ENCODE measurements around the gene PRODH.
"Not testable (repeated sequence)": the region's sequence is repeated elsewhere in the genome, so short reads cannot be mapped to it uniquely, and the experiment has no call there.

The PRODH gene

DNA sequence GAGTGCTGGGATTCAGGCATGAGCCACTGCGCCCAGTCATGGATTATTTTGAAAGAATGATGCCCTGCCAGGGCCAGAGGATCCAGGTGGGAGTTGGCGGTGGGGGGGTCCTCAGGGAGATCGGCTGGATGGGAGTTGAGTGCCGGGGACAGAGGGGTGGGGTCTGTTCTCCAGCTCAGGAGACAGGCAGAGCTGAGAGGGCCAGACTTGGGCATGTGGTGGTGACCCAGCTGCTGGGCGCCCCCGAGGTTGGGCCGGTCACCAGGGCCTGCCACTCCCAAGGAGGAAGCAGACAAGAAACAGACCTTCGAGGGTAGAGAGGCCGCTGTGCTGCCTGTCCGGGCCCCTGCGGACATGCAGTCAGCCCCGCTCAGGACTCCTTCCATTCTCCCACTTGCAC lies 11.8 kb upstream of the PRODH start:
- no peak for ATAC-seq
- no peak for TF ChIP-seq ZNF8 (CRISPR knock-in tag; IDR thresholded peaks at IDR 0.05)
- no peak for TF ChIP-seq ARNTL (CRISPR knock-in tag; IDR thresholded peaks at IDR 0.05; ENCODE audit: borderline replicate concordance, low read depth)

DNA sequence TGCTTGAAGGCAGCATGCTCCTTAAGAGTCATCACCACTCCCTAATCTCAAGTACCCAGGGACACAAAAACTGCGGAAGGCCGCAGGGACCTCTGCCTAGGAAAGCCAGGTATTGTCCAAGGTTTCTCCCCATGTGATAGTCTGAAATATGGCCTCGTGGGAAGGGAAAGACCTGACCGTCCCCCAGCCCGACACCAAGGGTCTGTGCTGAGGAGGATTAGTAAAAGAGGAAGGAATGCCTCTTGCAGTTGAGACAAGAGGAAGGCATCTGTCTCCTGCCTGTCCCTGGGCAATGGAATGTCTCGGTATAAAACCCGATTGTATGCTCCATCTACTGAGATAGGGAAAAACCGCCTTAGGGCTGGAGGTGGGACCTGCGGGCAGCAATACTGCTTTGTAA lies 11.0 kb upstream of the PRODH start:
- not testable (repeated sequence) for ATAC-seq

- ATAC-seq: not testable (repeated sequence)
Measured at GRCh38 chr22:18938691-18939090, 2.6 kb upstream of the PRODH start.

DNA sequence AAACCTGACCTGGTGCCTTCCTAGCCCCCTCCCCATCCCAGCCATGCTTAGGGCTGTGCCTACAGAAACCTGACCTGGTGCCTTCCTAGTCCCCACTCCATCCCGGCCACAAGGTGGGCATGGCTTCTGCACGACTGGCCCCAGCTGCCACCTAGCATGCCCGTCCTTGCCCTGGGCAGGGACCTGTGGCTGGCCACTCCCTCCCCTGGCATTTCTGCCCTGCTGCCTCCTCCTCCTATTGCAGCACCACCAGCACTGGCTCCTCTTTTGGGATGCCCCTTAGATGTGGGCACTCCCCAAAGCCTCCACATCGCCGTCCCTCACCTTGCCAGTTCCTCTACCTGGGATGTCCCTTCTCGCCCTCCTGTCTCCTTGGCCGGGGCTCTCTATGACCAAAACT lies 1.4 kb downstream of the PRODH start:
- not testable (repeated sequence) for ATAC-seq

DNA sequence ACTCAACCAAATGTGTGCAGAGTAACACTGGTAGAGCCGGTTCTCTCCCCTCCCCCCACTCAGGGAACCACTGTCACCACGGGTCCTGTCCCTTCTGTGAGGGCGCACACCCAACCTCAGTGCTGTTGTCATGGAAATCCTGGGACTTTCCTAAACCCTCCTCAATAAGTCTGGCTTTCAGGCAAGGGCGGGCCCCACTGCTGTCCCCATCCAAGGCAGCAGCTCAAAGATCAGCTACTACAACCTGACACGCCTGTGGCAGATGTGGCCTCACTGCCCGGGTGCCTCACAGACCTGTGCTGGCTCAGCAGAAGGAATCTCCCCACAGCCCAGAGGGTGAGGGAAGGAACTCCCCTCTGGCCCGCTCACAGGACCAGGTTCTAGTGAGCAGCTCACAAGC lies 2.2 kb downstream of the PRODH start:
- ATAC-seq: no peak
- TF ChIP-seq ZC3H10 (CRISPR knock-in tag; IDR thresholded peaks at IDR 0.05) (no peak), ZNF565 (CRISPR knock-in tag; conservative IDR thresholded peaks at IDR 0.05; ENCODE audit: low read depth) (no peak), CSDC2 (CRISPR knock-in tag; IDR thresholded peaks at IDR 0.05) (no peak)

- ATAC-seq: no peak
- TF ChIP-seq ZNF8 (CRISPR knock-in tag; IDR thresholded peaks at IDR 0.05): no peak
Measured at GRCh38 chr22:18931905-18932652, 4.0 kb downstream of the PRODH start.

DNA sequence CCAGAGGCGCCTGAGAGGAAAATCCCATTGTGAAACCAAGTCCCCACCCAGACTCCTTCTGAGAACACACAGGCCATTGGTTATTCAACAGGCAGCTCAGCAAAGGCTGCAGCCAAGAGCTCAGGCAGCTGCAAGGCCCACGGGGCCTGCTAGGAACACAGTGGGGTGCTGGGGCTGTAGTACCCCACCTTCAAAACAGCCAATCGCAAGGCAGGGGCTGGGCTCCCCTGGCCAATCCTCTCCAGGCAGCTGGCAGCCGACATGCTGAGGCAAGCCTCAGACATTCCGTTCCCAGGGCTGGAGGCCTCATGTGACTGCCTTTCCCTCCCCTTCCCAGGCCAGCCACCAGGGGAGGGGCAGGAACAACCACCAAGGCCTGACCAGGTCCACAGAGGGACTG lies 6.6 kb downstream of the PRODH start:
- TF ChIP-seq CSRNP3 (CRISPR knock-in tag; IDR thresholded peaks at IDR 0.05) (no peak), ZNF70 (CRISPR knock-in tag; IDR thresholded peaks at IDR 0.05) (no peak), ARNTL (CRISPR knock-in tag; IDR thresholded peaks at IDR 0.05; ENCODE audit: borderline replicate concordance, low read depth) (no peak), PATZ1 (CRISPR knock-in tag; IDR thresholded peaks at IDR 0.05; ENCODE audit: borderline replicate concordance) (no peak), CREB5 (CRISPR knock-in tag; IDR thresholded peaks at IDR 0.05; ENCODE audit: low read depth) (no peak), ZNF565 (CRISPR knock-in tag; conservative IDR thresholded peaks at IDR 0.05; ENCODE audit: low read depth) (no peak), ZFP3 (CRISPR knock-in tag; IDR thresholded peaks at IDR 0.05) (no peak), TOX (CRISPR knock-in tag; IDR thresholded peaks at IDR 0.05; ENCODE audit: borderline replicate concordance) (no peak), TCF4 (CRISPR knock-in tag; IDR thresholded peaks at IDR 0.05; ENCODE audit: borderline replicate concordance) (no peak), TSHZ2 (CRISPR knock-in tag; IDR thresholded peaks at IDR 0.05) (no peak), ZFP30 (CRISPR knock-in tag; IDR thresholded peaks at IDR 0.05) (no peak)
- TF ChIP-seq, protein P1, sequence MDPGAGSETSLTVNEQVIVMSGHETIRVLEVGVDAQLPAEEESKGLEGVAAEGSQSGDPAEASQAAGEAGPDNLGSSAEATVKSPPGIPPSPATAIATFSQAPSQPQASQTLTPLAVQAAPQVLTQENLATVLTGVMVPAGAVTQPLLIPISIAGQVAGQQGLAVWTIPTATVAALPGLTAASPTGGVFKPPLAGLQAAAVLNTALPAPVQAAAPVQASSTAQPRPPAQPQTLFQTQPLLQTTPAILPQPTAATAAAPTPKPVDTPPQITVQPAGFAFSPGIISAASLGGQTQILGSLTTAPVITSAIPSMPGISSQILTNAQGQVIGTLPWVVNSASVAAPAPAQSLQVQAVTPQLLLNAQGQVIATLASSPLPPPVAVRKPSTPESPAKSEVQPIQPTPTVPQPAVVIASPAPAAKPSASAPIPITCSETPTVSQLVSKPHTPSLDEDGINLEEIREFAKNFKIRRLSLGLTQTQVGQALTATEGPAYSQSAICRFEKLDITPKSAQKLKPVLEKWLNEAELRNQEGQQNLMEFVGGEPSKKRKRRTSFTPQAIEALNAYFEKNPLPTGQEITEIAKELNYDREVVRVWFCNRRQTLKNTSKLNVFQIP (CRISPR knock-in tag; IDR thresholded peaks at IDR 0.05; ENCODE audit: borderline replicate concordance, low read depth): no peak
- ATAC-seq: peak; percentile 82

Measured in SK-N-SH treated with all-trans-retinoic acid at 6 μM for 48 hours (cell line).